ENCODE data around the gene ATXN1.

Gene ATXN1

DNA sequence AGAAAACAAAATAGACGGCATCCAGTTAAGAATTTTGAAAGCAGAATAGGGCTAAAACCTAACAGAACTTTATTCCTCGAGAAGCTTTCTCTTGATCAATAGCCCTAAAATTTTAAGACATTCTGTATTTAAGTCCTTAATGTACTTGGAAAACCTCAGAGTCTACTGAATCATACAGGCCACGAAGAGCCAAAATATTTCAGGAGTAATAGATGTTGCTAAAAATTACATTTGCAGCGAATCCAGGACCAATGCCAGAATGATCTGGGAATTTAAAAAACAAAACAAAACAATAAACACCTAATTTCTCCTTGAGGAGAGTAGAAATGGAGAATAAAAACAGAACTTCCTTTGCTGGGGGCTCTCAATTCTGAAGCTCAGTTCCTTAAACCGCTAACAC lies 23.3 kb downstream of the ATXN1 start:
- Histone ChIP-seq H3K27ac (replicated peaks) (no peak overlapping the region), H3K4me3 (replicated peaks; ENCODE audit: insufficient read depth, low read length) (no peak overlapping the region)

DNA sequence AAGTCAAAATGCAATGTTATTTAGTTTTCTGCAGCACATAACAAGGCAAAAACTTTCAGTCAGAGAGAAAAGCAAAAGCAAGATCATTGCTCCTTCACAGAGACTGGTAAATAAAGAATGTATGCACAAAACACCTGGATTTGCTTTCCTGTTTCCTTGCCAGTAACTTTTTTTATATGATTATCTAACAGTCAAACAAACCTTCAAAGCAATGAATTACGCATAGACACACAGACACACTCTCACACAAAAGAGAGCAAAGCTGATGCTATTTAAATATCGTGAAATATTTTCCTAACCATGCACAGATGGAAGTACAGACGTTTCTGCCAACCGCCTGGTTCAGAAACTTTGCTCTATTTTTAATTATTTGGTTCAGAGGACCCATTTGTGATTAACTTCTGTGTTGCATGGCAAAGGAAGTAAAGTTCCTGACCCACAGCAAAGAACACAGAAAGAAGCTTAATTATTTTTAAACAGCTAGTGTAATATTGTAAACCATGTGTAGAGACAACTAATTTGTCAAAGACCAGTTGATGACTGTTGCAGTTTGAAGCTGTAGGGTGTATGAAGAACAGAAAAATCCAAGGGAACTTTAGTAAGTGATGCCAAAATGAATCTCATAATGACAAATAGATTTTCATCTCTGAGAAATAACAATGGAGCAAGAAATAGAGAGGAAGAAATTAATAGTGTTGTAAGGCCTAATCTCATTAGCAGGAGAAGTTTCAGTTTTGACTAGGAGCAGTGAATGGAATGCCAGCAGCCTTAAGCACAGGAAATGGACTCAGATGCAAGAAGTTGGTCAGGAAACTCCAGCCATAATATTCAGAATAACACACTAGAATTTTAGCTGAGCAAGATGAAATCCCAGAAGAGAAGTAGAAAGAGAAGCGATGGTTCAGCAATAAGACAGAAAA lies 24.1 kb downstream of the ATXN1 start:
- Histone ChIP-seq H3K4me3 (replicated peaks; ENCODE audit: insufficient read depth, low read length) (no peak overlapping the region), H3K27ac (replicated peaks) (no peak overlapping the region), H3K27me3 (ENCODE audit: insufficient read depth, poor library complexity, severe bottlenecking) (no peaks in the 10 kb centered on the region)
- no peak for DNase-seq (ENCODE audit: low read depth in 1 of 2, low spot score in 1 of 2)
- TF ChIP-seq, protein P1, sequence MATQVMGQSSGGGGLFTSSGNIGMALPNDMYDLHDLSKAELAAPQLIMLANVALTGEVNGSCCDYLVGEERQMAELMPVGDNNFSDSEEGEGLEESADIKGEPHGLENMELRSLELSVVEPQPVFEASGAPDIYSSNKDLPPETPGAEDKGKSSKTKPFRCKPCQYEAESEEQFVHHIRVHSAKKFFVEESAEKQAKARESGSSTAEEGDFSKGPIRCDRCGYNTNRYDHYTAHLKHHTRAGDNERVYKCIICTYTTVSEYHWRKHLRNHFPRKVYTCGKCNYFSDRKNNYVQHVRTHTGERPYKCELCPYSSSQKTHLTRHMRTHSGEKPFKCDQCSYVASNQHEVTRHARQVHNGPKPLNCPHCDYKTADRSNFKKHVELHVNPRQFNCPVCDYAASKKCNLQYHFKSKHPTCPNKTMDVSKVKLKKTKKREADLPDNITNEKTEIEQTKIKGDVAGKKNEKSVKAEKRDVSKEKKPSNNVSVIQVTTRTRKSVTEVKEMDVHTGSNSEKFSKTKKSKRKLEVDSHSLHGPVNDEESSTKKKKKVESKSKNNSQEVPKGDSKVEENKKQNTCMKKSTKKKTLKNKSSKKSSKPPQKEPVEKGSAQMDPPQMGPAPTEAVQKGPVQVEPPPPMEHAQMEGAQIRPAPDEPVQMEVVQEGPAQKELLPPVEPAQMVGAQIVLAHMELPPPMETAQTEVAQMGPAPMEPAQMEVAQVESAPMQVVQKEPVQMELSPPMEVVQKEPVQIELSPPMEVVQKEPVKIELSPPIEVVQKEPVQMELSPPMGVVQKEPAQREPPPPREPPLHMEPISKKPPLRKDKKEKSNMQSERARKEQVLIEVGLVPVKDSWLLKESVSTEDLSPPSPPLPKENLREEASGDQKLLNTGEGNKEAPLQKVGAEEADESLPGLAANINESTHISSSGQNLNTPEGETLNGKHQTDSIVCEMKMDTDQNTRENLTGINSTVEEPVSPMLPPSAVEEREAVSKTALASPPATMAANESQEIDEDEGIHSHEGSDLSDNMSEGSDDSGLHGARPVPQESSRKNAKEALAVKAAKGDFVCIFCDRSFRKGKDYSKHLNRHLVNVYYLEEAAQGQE (IDR thresholded peaks at IDR 0.05; ENCODE audit: insufficient replicate concordance, low read depth) = no peak
- TF ChIP-seq POLR2AphosphoS5 (IDR thresholded peaks at IDR 0.05; ENCODE audit: low read depth) (no peak), GABPA (IDR thresholded peaks at IDR 0.05; ENCODE audit: low read depth) (no peak), SPI1 (IDR thresholded peaks at IDR 0.05; ENCODE audit: borderline replicate concordance, low read depth) (no peak)
- TF ChIP-seq, protein P2, sequence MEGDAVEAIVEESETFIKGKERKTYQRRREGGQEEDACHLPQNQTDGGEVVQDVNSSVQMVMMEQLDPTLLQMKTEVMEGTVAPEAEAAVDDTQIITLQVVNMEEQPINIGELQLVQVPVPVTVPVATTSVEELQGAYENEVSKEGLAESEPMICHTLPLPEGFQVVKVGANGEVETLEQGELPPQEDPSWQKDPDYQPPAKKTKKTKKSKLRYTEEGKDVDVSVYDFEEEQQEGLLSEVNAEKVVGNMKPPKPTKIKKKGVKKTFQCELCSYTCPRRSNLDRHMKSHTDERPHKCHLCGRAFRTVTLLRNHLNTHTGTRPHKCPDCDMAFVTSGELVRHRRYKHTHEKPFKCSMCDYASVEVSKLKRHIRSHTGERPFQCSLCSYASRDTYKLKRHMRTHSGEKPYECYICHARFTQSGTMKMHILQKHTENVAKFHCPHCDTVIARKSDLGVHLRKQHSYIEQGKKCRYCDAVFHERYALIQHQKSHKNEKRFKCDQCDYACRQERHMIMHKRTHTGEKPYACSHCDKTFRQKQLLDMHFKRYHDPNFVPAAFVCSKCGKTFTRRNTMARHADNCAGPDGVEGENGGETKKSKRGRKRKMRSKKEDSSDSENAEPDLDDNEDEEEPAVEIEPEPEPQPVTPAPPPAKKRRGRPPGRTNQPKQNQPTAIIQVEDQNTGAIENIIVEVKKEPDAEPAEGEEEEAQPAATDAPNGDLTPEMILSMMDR (IDR thresholded peaks at IDR 0.05; ENCODE audit: insufficient read depth, low read length) = no peak

More for the DNA sequence above, 23.3 kb downstream of the ATXN1 start:
- no peaks in the 10 kb centered on the region for H3K27me3 ChIP-seq (ENCODE audit: insufficient read depth, poor library complexity, severe bottlenecking)
- DNase-seq (ENCODE audit: low read depth in 1 of 2, low spot score in 1 of 2) = no peak
- no peak for TF ChIP-seq GABPA (IDR thresholded peaks at IDR 0.05; ENCODE audit: low read depth)
- peak; percentile 17; the same call in 1 of the 2 replicates for TF ChIP-seq SPI1 (IDR thresholded peaks at IDR 0.05; ENCODE audit: borderline replicate concordance, low read depth)

DNA sequence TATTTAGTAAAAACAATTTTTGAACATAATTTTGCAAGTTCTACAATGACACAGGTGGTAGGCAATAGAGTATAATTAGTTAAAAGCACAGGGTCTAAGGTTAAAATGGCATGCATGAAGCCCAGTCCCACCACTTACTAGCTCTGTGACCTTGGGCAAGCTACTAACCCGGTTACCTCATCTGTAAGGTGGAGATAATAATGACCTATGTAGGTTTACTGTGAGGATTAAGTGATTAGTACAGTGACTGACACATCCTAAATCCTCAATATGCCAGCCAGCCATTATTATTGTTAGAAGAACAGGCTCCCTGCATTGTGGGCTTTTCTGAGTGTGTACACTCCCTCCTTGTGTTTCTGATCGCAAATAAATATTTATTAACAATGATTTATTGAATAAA lies 26.2 kb downstream of the ATXN1 start:
- no peaks in the 10 kb centered on the region for H3K27me3 ChIP-seq (ENCODE audit: insufficient read depth, poor library complexity, severe bottlenecking)
- no peak overlapping the region for H3K27ac ChIP-seq (replicated peaks)
- TF ChIP-seq GABPA (IDR thresholded peaks at IDR 0.05; ENCODE audit: low read depth) (no peak), SPI1 (IDR thresholded peaks at IDR 0.05; ENCODE audit: borderline replicate concordance, low read depth) (no peak), POLR2AphosphoS5 (IDR thresholded peaks at IDR 0.05; ENCODE audit: low read depth) (no peak)
- TF ChIP-seq, protein P1 (IDR thresholded peaks at IDR 0.05; ENCODE audit: insufficient replicate concordance, low read depth) = no peak
- TF ChIP-seq, protein P2 (IDR thresholded peaks at IDR 0.05; ENCODE audit: insufficient read depth, low read length) = no peak
- DNase-seq (ENCODE audit: low read depth in 1 of 2, low spot score in 1 of 2) = no peak
- H3K4me3 ChIP-seq (replicated peaks; ENCODE audit: insufficient read depth, low read length) = no peak overlapping the region

DNA sequence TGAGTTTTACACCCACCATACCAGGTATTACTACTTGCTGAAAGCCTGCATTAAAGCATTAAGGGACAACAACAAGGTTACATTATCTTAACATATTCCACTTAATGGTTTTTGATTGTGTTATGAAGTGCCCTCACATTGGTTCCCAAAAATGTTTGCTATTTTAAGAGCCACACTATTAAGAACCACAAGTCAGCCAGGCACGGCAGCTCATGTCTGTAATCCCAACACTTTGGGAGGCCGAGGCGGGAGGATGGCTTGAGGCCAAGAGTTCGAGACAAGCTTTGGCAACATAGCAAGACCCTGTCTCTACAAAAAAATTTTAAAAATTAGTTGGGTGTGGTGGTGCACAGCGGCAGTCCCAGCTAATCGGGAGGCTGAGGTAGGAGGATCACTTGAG lies 28.2 kb downstream of the ATXN1 start:
- H3K4me3 ChIP-seq (replicated peaks; ENCODE audit: insufficient read depth, low read length) = no peak overlapping the region
- H3K27me3 ChIP-seq (ENCODE audit: insufficient read depth, poor library complexity, severe bottlenecking) = no peaks in the 10 kb centered on the region
- no peak for DNase-seq (ENCODE audit: low read depth in 1 of 2, low spot score in 1 of 2)
- TF ChIP-seq GABPA (IDR thresholded peaks at IDR 0.05; ENCODE audit: low read depth) = no peak
- TF ChIP-seq, protein P1 (IDR thresholded peaks at IDR 0.05; ENCODE audit: insufficient replicate concordance, low read depth) = no peak
- TF ChIP-seq POLR2AphosphoS5 (IDR thresholded peaks at IDR 0.05; ENCODE audit: low read depth) = no peak
- no peak for TF ChIP-seq SPI1 (IDR thresholded peaks at IDR 0.05; ENCODE audit: borderline replicate concordance, low read depth)
- TF ChIP-seq, protein P2 (IDR thresholded peaks at IDR 0.05; ENCODE audit: insufficient read depth, low read length) = no peak
- H3K27ac ChIP-seq (replicated peaks) = no peak overlapping the region

All from HL-60 (cell line).